ENCODE measurements around the gene NINJ2.

Gene NINJ2

DNA sequence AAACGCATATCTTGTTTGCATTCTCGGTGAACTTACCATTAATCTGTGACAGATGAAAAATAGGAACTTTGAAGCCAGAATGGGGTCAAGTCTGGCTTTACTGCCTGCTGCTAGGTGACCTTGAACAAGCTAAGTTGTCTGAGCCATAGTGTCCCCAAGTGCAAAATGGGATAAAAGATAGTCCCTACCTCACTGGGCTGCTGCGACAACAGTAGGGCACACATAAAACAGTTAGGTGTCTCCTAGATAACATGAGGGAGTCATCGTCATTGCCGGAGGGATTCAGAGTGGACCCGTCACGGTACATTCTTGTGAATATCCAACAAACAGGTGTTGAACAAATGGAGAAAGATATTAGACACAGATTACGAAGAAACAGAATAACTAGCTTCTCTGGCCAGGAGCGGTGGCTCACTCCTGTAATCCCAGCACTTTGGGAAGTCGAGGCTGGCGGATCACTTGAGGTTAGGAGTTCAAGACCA lies 71.2 kb downstream of the NINJ2 start:
- Histone ChIP-seq H3K36me3 (replicated peaks; ENCODE audit: low read depth, low read length) (no peaks in the 10 kb centered on the region), H4K20me1 (ENCODE audit: insufficient read depth, low read length) (no peaks in the 10 kb centered on the region), H3K9me3 (ENCODE audit: insufficient read depth, low read length) (no peaks in the 10 kb centered on the region), H3K79me2 (ENCODE audit: low read length) (no peaks in the 10 kb centered on the region), H3K4me1 (ENCODE audit: low read length) (no peaks in the 10 kb centered on the region), H3K4me2 (ENCODE audit: low read length) (no peak overlapping the region), H3K27ac (ENCODE audit: low read length) (no peak overlapping the region), H3K4me3 (ENCODE audit: low read length) (no peak overlapping the region), H2AFZ (ENCODE audit: low read depth, low read length) (no peak overlapping the region), H3K27me3 (ENCODE audit: low read depth, low read length) (peaks cover 5% of the 10 kb centered on the region), H3K9ac (ENCODE audit: low read length) (no peak overlapping the region)
- TF ChIP-seq CTCF (IDR thresholded peaks at IDR 0.05; ENCODE audit: low read depth, low read length) (no peak), EZH2phosphoT487 (IDR thresholded peaks at IDR 0.05; ENCODE audit: low read depth) (no peak)

DNA sequence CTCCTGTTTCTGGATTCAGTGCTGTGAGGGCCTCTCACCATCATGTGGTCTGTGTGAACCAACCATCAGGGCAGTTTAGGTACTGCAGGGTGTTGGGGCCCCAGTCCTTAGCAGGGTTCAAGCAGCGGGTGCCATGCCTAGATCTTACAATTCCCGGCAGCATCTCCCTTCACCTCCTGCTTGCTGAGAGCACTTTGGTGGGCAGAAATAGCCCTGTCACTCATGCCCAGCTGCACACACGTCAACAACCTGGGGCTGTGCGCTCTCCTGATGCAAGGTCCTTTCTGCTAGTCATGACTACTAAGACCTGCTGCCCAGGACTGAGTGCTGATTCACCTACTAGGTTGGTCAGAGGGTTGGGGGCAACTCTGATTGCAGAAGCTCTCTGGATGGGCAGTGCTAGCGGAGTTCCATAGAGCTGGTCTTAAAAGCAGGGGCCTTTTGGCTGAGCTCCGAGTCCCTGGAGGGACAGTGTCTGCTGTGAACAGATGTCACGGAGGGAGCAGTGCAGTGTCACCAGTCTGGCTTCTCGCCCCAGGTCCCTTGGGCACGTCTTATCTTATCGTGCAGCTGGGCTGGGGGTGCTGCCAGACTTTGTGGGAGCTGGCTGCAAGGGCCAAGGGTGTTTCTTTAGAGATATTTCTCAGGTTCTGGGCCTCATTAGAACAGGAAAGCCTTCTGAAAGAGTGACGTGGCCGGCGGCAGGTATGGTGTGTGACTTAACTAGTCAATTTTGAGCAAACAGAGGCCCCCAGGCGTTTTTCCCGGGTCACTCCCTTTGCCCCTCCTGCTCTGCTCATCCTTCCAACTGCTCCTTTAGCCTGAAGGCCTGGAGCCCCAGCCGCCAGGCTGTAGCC lies 71.8 kb downstream of the NINJ2 start:
- no peak overlapping the region for H3K4me2 ChIP-seq (ENCODE audit: low read length)

DNA sequence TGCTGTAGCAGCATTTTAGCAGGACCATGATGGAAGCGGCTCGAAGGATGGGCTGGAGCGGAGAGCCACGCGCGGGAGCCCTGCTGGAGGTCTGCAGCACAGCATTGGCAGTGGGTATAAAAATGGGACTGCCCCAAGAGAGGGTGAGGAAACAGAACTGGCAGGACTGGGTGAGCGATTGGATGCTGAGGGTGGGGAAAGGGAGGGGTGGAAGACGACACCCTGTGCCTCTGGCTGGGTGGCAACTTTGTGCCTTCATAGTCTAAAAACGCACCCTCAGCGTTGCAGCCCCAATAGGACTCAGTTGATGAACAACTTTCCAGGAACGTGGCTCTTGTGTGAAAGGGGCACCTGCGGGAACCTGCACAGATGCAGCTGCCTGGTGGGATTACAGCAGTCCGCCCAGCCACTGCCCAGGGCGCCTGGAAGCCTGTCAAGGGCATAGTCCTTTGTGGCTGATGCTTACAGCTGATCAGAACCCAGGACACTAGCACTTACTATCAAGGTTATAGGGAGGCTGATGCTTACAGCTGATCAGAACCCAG lies 73.0 kb downstream of the NINJ2 start:
- Histone ChIP-seq H4K20me1 (ENCODE audit: insufficient read depth, low read length) (no peaks in the 10 kb centered on the region), H3K27ac (ENCODE audit: low read length) (no peak overlapping the region), H3K27me3 (ENCODE audit: low read depth, low read length) (no peaks in the 10 kb centered on the region), H3K4me2 (ENCODE audit: low read length) (no peak overlapping the region), H3K36me3 (replicated peaks; ENCODE audit: low read depth, low read length) (no peaks in the 10 kb centered on the region), H3K9ac (ENCODE audit: low read length) (no peak overlapping the region), H2AFZ (ENCODE audit: low read depth, low read length) (no peak overlapping the region), H3K9me3 (ENCODE audit: insufficient read depth, low read length) (no peaks in the 10 kb centered on the region), H3K4me3 (ENCODE audit: low read length) (no peak overlapping the region), H3K4me1 (ENCODE audit: low read length) (peaks cover 5% of the 10 kb centered on the region; the same call in 1 of the 2 replicates), H3K79me2 (ENCODE audit: low read length) (no peaks in the 10 kb centered on the region)
- TF ChIP-seq EZH2phosphoT487 (IDR thresholded peaks at IDR 0.05; ENCODE audit: low read depth): no peak

More for the DNA sequence above, 71.8 kb downstream of the NINJ2 start:
- H2AFZ ChIP-seq (ENCODE audit: low read depth, low read length): no peak overlapping the region
- H3K9me3 ChIP-seq (ENCODE audit: insufficient read depth, low read length): no peaks in the 10 kb centered on the region
- H3K27me3 ChIP-seq (ENCODE audit: low read depth, low read length): peaks cover 5% of the 10 kb centered on the region
- H3K27ac ChIP-seq (ENCODE audit: low read length): no peak overlapping the region
- H3K9ac ChIP-seq (ENCODE audit: low read length): no peak overlapping the region
- no peak for TF ChIP-seq CTCF (IDR thresholded peaks at IDR 0.05; ENCODE audit: low read depth, low read length)
- no peak for TF ChIP-seq EZH2phosphoT487 (IDR thresholded peaks at IDR 0.05; ENCODE audit: low read depth)
- H3K4me1 ChIP-seq (ENCODE audit: low read length): no peaks in the 10 kb centered on the region
- no peaks in the 10 kb centered on the region for H4K20me1 ChIP-seq (ENCODE audit: insufficient read depth, low read length)
- no peak overlapping the region for H3K4me3 ChIP-seq (ENCODE audit: low read length)
- H3K36me3 ChIP-seq (replicated peaks; ENCODE audit: low read depth, low read length): no peaks in the 10 kb centered on the region
- H3K79me2 ChIP-seq (ENCODE audit: low read length): no peaks in the 10 kb centered on the region

DNA sequence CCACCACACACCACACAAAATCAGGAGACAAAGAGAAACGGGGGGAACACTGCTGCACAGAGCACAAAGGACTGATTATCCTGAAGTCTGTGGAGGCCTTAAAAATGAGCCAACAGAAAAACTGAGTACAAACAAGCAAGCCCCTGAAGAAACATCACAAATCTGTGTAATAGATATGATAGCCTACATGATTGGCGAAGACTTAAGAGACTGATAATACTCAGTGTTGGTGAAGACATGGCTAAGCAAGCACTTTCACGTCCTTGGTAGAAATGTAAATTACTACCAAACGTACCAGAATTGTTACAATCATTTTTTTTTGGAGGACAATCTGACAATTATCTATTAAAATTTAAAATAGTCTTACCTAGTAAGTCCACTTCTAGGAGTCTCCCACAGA lies 74.6 kb downstream of the NINJ2 start:
- no peak overlapping the region for H3K9ac ChIP-seq (ENCODE audit: low read length)
- H2AFZ ChIP-seq (ENCODE audit: low read depth, low read length): no peak overlapping the region
- no peak overlapping the region for H3K4me2 ChIP-seq (ENCODE audit: low read length)
- TF ChIP-seq EZH2phosphoT487 (IDR thresholded peaks at IDR 0.05; ENCODE audit: low read depth) (no peak), CTCF (IDR thresholded peaks at IDR 0.05; ENCODE audit: low read depth, low read length) (no peak)
- H3K27me3 ChIP-seq (ENCODE audit: low read depth, low read length): no peaks in the 10 kb centered on the region
- H3K9me3 ChIP-seq (ENCODE audit: insufficient read depth, low read length): no peaks in the 10 kb centered on the region
- H3K4me3 ChIP-seq (ENCODE audit: low read length): no peak overlapping the region
- no peaks in the 10 kb centered on the region for H4K20me1 ChIP-seq (ENCODE audit: insufficient read depth, low read length)
- H3K36me3 ChIP-seq (replicated peaks; ENCODE audit: low read depth, low read length): no peaks in the 10 kb centered on the region
- peaks cover 5% of the 10 kb centered on the region; the same call in 1 of the 2 replicates for H3K4me1 ChIP-seq (ENCODE audit: low read length)
- H3K79me2 ChIP-seq (ENCODE audit: low read length): no peaks in the 10 kb centered on the region
- no peak overlapping the region for H3K27ac ChIP-seq (ENCODE audit: low read length)

All from OCI-LY3 (cell line).